ENCODE results near the gene MRPS5. TPM values are rescaled to one million over a fixed set of nuclear protein-coding genes. Genes with fewer than 3 reads are reported as not detected.
A peak's percentile ranks its signal among the peaks of the same experiment; 100 is the strongest.

MRPS5 gene
- total RNA-seq, 4 donors from 2014 or later, result 31.9 to 57.1 (median 36.8) TPM

DNA sequence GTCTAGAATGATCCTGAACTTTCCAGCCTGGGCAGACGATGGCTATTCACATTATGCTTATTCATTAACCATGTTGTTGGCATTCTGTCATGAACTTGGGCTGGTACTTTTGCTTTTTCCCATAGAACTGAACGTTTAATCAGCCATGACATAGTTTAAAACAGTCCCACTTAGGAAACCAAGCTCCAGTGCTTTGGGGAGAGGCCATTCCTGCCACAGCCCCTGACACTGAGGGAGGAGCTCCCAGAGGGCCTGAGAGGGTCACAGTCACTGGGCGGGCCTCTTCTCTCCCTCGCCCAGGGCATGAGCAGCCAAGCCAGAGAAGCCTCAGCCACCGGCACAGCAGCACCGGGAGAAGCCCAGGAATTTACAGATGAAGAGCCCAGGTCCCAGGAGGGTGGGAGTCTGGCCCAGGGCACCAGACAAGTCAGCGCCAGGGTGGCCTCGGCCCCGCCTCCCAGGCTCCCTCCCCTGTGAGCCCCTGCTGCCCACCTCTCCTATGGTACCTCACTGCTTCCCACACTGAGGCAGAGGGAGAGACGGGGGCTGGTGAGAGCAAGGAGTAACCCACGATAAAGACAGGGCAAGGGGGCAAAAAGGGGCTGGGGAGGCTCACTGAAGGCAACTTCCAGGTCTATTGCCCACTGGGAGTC is 62.5 kb downstream of the MRPS5 start:
- Histone ChIP-seq H3K27ac (no peak overlapping the region), H3K4me1 (no peaks in the 10 kb centered on the region), H3K36me3 (no peaks in the 10 kb centered on the region), H3K4me3 (no peak overlapping the region), H3K9me3 (no peaks in the 10 kb centered on the region), H3K27me3 (peaks cover 19% of the 10 kb centered on the region)
- WGBS, result 56% methylated on average over 9 of the region's 11 CpGs
- DNase-seq (ENCODE audit: low spot score in 2 of 2), result peak; percentile 45 to 63
- TF ChIP-seq POLR2A (IDR thresholded peaks at IDR 0.05), result no peak
- TF ChIP-seq, protein P1, sequence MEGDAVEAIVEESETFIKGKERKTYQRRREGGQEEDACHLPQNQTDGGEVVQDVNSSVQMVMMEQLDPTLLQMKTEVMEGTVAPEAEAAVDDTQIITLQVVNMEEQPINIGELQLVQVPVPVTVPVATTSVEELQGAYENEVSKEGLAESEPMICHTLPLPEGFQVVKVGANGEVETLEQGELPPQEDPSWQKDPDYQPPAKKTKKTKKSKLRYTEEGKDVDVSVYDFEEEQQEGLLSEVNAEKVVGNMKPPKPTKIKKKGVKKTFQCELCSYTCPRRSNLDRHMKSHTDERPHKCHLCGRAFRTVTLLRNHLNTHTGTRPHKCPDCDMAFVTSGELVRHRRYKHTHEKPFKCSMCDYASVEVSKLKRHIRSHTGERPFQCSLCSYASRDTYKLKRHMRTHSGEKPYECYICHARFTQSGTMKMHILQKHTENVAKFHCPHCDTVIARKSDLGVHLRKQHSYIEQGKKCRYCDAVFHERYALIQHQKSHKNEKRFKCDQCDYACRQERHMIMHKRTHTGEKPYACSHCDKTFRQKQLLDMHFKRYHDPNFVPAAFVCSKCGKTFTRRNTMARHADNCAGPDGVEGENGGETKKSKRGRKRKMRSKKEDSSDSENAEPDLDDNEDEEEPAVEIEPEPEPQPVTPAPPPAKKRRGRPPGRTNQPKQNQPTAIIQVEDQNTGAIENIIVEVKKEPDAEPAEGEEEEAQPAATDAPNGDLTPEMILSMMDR (IDR thresholded peaks at IDR 0.05), result no peak
- no peak for TF ChIP-seq POLR2AphosphoS5 (IDR thresholded peaks at IDR 0.05)
- no peak for TF ChIP-seq EP300 (IDR thresholded peaks at IDR 0.05)

DNA sequence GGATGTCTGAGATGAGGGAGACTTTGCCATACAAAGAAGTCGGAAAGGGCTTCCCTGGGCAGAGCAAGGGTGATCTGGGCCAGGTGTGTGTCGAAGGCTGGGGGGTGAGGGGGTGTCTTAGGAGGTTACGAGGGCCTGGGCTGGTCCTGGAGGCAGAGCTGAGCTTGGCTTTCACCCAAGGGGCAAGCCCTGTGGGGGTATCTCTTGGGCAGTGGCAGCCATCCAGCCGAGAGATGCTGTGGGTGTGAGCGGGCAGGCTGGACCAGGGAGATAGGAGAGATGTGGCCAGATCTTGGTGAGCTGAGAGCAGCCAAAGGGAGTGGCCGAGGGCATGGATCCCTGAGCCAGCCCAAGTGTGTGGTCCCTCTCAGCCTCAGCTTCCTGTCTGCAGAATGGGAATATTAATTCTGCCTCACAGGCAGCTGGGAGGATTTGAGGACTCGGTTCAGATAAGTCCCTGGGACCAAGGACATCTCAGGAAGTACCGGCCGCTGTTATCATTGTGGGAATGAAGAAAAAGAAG is 63.1 kb downstream of the MRPS5 start:
- Histone ChIP-seq H3K27ac (no peak overlapping the region), H3K36me3 (no peaks in the 10 kb centered on the region), H3K4me1 (no peaks in the 10 kb centered on the region), H3K27me3 (peaks cover 22% of the 10 kb centered on the region), H3K9me3 (no peaks in the 10 kb centered on the region), H3K4me3 (no peak overlapping the region)
- WGBS, result 82% methylated on average over 9 of the region's 9 CpGs
- TF ChIP-seq, protein P1 (IDR thresholded peaks at IDR 0.05), result no peak
- TF ChIP-seq POLR2AphosphoS5 (IDR thresholded peaks at IDR 0.05) (no peak), EP300 (IDR thresholded peaks at IDR 0.05) (no peak), POLR2A (IDR thresholded peaks at IDR 0.05) (no peak)
- peak; percentile 52 to 56 for DNase-seq (ENCODE audit: low spot score in 2 of 2)

DNA sequence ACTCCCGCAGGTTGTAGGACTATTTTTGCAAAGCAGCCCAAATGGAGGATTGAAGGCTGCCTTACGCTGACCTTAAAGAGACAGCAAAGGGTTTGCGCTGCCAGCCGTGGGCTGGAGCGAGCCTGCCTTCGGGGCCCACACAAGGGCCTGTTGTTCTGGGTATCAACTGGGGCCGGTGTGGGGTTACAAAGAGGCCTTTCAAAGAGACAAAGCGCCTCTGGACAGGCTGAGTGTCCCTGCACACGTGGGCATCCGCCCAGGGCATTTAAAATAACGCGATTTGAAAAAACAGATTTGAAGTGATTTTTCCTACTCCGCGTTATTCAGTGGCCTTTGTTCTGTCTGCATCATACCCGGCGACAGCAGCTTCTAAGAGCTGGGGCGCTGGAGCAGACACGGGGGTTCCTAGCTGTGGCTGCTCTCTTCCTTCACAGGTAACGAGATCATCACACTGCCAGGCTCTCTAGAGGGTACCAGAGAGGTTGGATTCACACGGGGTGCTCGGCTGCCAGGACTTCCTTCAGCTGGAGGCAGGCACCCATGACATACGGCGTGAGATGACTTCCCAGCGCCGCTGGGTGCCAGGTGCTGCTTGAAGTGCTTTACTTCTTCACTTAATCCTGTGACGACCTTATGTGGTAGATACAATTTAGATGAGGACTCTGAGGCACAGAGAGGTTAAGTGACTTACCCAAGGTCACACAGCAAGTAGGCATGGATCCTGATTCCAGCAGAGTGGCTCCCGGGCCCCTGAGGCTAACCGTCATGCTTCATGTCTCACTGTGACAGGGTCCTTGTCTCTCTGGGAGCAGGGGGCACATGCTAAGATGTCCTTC is 63.9 kb downstream of the MRPS5 start:
- DNase-seq (ENCODE audit: low spot score in 2 of 2), result peak; percentile 26 to 55
- 77% methylated on average over 27 of the region's 28 CpGs for WGBS
- Histone ChIP-seq H3K9me3 (no peaks in the 10 kb centered on the region), H3K4me1 (no peaks in the 10 kb centered on the region), H3K27me3 (peaks cover 25% of the 10 kb centered on the region), H3K27ac (no peak overlapping the region), H3K36me3 (no peaks in the 10 kb centered on the region), H3K4me3 (no peak overlapping the region)
- TF ChIP-seq POLR2A (IDR thresholded peaks at IDR 0.05) (no peak), EP300 (IDR thresholded peaks at IDR 0.05) (no peak), POLR2AphosphoS5 (IDR thresholded peaks at IDR 0.05) (no peak)

DNA sequence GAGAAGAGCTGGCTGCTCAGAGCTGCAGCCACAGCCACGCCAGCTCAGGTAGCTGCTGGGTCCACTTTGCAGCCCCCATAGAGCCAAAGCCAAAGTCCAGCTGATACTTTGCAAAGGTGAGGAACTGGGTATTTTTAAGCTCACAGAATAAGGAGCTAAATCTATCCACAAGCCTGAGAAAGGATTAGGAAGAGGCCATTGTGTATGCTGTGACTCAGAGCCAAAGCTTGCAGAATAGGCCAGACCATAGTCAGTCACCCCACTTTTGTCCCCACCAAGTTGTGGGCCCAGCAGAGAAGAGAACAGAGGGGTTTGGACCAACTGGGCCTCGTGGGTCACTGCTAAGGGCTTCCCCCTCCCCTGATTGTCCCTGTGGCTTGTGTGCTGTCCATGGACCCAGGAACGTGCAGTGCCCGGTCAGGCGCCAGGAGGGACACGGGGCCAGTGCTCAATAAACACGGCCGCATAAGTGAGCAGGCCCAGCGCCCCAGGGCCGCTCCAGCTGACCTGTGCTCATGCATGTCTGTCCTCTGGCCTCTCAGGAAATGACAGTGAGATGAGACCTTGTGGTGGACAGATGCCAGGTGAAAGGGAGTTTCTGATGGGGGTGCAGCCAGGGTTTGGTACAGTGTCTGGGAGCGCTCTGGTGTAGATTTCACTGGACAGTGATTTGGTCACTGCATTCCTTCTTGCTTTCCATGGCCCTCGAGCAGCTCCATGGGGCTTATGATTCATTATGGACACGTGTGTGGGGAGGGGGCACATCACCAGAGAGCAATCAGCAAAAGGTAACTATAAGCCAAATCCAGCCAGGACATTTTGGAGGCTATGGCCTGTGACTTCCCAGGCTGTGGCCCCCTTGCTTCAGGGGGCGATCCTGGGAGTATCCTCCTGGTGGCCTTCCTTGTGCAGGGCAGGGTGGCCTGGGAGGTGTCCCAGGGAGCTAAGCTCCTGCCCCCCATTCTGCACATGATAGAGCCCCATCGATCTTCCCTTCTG is 64.8 kb downstream of the MRPS5 start:
- peaks cover 35% of the 10 kb centered on the region for H3K27me3 ChIP-seq
- peak in 1 of 2 donors; percentile 63 for DNase-seq (ENCODE audit: low spot score in 2 of 2)
- no peak for TF ChIP-seq EP300 (IDR thresholded peaks at IDR 0.05)
- TF ChIP-seq, protein P1 (IDR thresholded peaks at IDR 0.05), result no peak
- no peak for TF ChIP-seq POLR2A (IDR thresholded peaks at IDR 0.05)
- TF ChIP-seq POLR2AphosphoS5 (IDR thresholded peaks at IDR 0.05), result no peak

DNA sequence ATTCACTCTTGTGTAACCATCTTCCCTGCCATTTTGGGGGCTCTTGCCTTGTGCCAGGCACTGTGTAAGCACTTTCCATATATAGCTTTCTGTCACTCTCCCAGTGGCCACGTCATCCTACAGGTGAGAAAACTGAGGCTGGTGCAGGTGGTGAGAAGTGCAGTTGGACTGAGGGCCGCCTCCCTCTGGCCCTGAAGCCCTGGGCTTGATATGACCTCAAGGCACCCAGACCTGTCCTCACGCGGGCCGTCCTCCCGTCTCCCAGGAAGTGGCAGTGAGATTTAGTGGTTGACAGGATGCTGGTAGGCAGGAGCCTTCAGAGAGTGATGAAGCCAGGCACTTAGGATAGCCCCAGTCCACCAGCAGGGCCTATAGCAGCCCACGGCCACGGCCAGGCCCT is 65.6 kb downstream of the MRPS5 start:
- TF ChIP-seq POLR2AphosphoS5 (IDR thresholded peaks at IDR 0.05) (no peak), POLR2A (IDR thresholded peaks at IDR 0.05) (no peak), EP300 (IDR thresholded peaks at IDR 0.05) (no peak)
- TF ChIP-seq, protein P1 (IDR thresholded peaks at IDR 0.05), result no peak
- DNase-seq (ENCODE audit: low spot score in 2 of 2), result no peak
- WGBS, result 77% methylated on average over 8 of the region's 8 CpGs
- H3K4me3 ChIP-seq, result no peak overlapping the region
- peaks cover 36% of the 10 kb centered on the region for H3K27me3 ChIP-seq
- H3K36me3 ChIP-seq, result no peaks in the 10 kb centered on the region
- no peaks in the 10 kb centered on the region for H3K4me1 ChIP-seq
- no peak overlapping the region for H3K27ac ChIP-seq
- H3K9me3 ChIP-seq, result no peaks in the 10 kb centered on the region

More for the DNA sequence above, 64.8 kb downstream of the MRPS5 start:
- WGBS, result 84% methylated on average over 13 of the region's 15 CpGs
- no peak overlapping the region for H3K4me3 ChIP-seq
- H3K9me3 ChIP-seq, result no peaks in the 10 kb centered on the region
- no peaks in the 10 kb centered on the region for H3K36me3 ChIP-seq
- no peaks in the 10 kb centered on the region for H3K4me1 ChIP-seq
- no peak overlapping the region for H3K27ac ChIP-seq

All from suprapubic skin (tissue), 4 donors.